Ishikawa (cell line): ENCODE measurements around the gene MAN1A2.

Source experiments
- CEBPB ChIP-seq: IDR thresholded peaks from 2 replicates; pipeline ENCODE4 v1.6.1; 2012
- CREB1 ChIP-seq: IDR thresholded peaks from 2 replicates; pipeline ENCODE4 v1.6.1; 2012; ENCODE audit warnings: low read depth
- EGR1 ChIP-seq: IDR thresholded peaks from 2 replicates; pipeline ENCODE4 v1.6.1; 2012
- EP300 ChIP-seq: IDR thresholded peaks from 2 replicates; pipeline ENCODE4 v1.6.1; 2012; ENCODE audit warnings: borderline replicate concordance
- FOXM1 ChIP-seq: IDR thresholded peaks from 2 replicates; pipeline ENCODE4 v1.6.1; 2012; ENCODE audit warnings: low read depth, borderline replicate concordance
- MAX ChIP-seq: IDR thresholded peaks from 2 replicates; pipeline ENCODE4 v1.6.1; 2012
- NFIC ChIP-seq: IDR thresholded peaks from 2 replicates; pipeline ENCODE4 v1.6.1; 2012
- RAD21 ChIP-seq: IDR thresholded peaks from 2 replicates; pipeline ENCODE4 v1.6.1; 2012; ENCODE audit warnings: low read depth
- REST ChIP-seq: IDR thresholded peaks from 2 replicates; pipeline ENCODE4 v1.6.1; 2012; ENCODE audit warnings: low read depth, mild to moderate bottlenecking
- TAF1 ChIP-seq: IDR thresholded peaks from 2 replicates; pipeline ENCODE4 v1.6.1; 2012; ENCODE audit warnings: low read depth, mild to moderate bottlenecking
- TCF12 ChIP-seq: IDR thresholded peaks from 2 replicates; pipeline ENCODE4 v1.6.1; 2012; ENCODE audit warnings: low read depth
- TEAD4 ChIP-seq: IDR thresholded peaks from 2 replicates; pipeline ENCODE4 v1.6.1; 2012
- USF1 ChIP-seq: IDR thresholded peaks from 2 replicates; pipeline ENCODE4 v1.6.1; 2012
- YY1 ChIP-seq: IDR thresholded peaks from 2 replicates; pipeline ENCODE4 v1.6.1; 2012; ENCODE audit warnings: low read depth
- ZBTB7A ChIP-seq: IDR thresholded peaks from 2 replicates; pipeline ENCODE4 v1.6.1; 2012; ENCODE audit warnings: low read depth

The MAN1A2 gene

GRCh38 chr1:117555806-117556205 is 188.6 kb downstream of the MAN1A2 start:
- TF ChIP-seq CREB1 = no peak
- TF ChIP-seq EP300 = no peak

GRCh38 chr1:117556341-117556740 is 189.1 kb downstream of the MAN1A2 start:
- TF ChIP-seq TEAD4 = no peak
- no peak for TF ChIP-seq RAD21

GRCh38 chr1:117556976-117557375 is 189.7 kb downstream of the MAN1A2 start:
- TF ChIP-seq TCF12 (no peak), CEBPB (no peak), YY1 (no peak), EP300 (no peak), RAD21 (no peak)

GRCh38 chr1:117559139-117559538 is 191.9 kb downstream of the MAN1A2 start:
- TF ChIP-seq USF1 (no peak), EGR1 (no peak), NFIC (no peak), EP300 (no peak), RAD21 (no peak), REST (no peak), TCF12 (no peak), CREB1 (no peak), TAF1 (no peak)

- TF ChIP-seq TEAD4 = no peak
- TF ChIP-seq USF1 = no peak
- TF ChIP-seq EP300 = no peak
- no peak for TF ChIP-seq EGR1
- TF ChIP-seq NFIC = no peak
- no peak for TF ChIP-seq FOXM1
- TF ChIP-seq ZBTB7A = no peak
- no peak for TF ChIP-seq REST
- TF ChIP-seq TCF12 = no peak
- TF ChIP-seq RAD21 = no peak
- TF ChIP-seq CREB1 = no peak
- TF ChIP-seq MAX = no peak
- no peak for TF ChIP-seq CEBPB
- TF ChIP-seq YY1 = no peak
Measured at GRCh38 chr1:117559985-117560384, 192.7 kb downstream of the MAN1A2 start.

- TF ChIP-seq EGR1 = no peak
- TF ChIP-seq TCF12 = no peak
- TF ChIP-seq CEBPB = no peak
- no peak for TF ChIP-seq FOXM1
- TF ChIP-seq TAF1 = no peak
- TF ChIP-seq TEAD4 = no peak
- TF ChIP-seq NFIC = no peak
- TF ChIP-seq RAD21 = no peak
- no peak for TF ChIP-seq USF1
- TF ChIP-seq EP300 = no peak
- no peak for TF ChIP-seq MAX
Measured at GRCh38 chr1:117561071-117561470, 193.8 kb downstream of the MAN1A2 start.

- TF ChIP-seq MAX (no peak), YY1 (no peak)
Measured at GRCh38 chr1:117561551-117561950, 194.3 kb downstream of the MAN1A2 start.
